Kidney tubule cell (primary cell): ENCODE measurements around the gene FGD3.

ENCODE experiments used
- DNase-seq: peaks from one replicate; pipeline ENCODE4 v3.0.0-alpha.2; 2018; ENCODE audit warnings: low spot score

Gene FGD3

GRCh38 chr9:93077367-93077766 is 130.0 kb downstream of the FGD3 start:
- no peak for DNase-seq

GRCh38 chr9:93077811-93078210 is 130.5 kb downstream of the FGD3 start:
- no peak for DNase-seq

- DNase-seq, result no peak
Measured at GRCh38 chr9:93079371-93079770, 132.0 kb downstream of the FGD3 start.

GRCh38 chr9:93080406-93080805 is 133.1 kb downstream of the FGD3 start:
- no peak for DNase-seq

GRCh38 chr9:93081081-93081529 is 133.8 kb downstream of the FGD3 start:
- no peak for DNase-seq

- no peak for DNase-seq
Measured at GRCh38 chr9:93081931-93082330, 134.6 kb downstream of the FGD3 start.

- no peak for DNase-seq
Measured at GRCh38 chr9:93082841-93083411, 135.6 kb downstream of the FGD3 start.

GRCh38 chr9:93083592-93084470 is 136.5 kb downstream of the FGD3 start:
- DNase-seq, result no peak

- DNase-seq, result no peak
Measured at GRCh38 chr9:93084471-93084881, 137.2 kb downstream of the FGD3 start.

GRCh38 chr9:93085676-93086075 is 138.4 kb downstream of the FGD3 start:
- DNase-seq, result peak; percentile 34
